Mesothelial cell of epicardium (in vitro differentiated cells): ENCODE data around the gene AGER. TPM values are rescaled to one million over a fixed set of nuclear protein-coding genes. Genes with fewer than 3 reads are reported as not detected.

ENCODE experiments used
- DNase-seq, 2 experiments: peaks; one replicate each; pipeline ENCODE4 v3.0.0; 2021; ENCODE audit warnings: low spot score in 2 of 2; ENCODE audit not compliant: unreplicated experiment in 2 of 2
- H3K27ac Mint-ChIP-seq: 2 replicates; pipeline ENCODE4 v1.8.0; 2021; ENCODE audit warnings: mixed read lengths
- H3K27me3 Mint-ChIP-seq: 2 replicates; pipeline ENCODE4 v1.8.0; 2021; ENCODE audit warnings: low read depth, mixed read lengths
- H3K36me3 Mint-ChIP-seq: 2 replicates; pipeline ENCODE4 v1.8.0; 2021; ENCODE audit warnings: mixed read lengths
- H3K4me1 Mint-ChIP-seq: 2 replicates; pipeline ENCODE4 v1.8.0; 2021; ENCODE audit warnings: mixed read lengths
- H3K4me3 Mint-ChIP-seq: 2 replicates; pipeline ENCODE4 v1.8.0; 2021; ENCODE audit warnings: mild to moderate bottlenecking, moderate library complexity, mixed read lengths
- H3K9me3 Mint-ChIP-seq: 2 replicates; pipeline ENCODE4 v1.8.0; 2021; ENCODE audit warnings: mixed read lengths
- CTCF ChIP-seq: fragments of 200-600 bp; sonication (generic); IDR thresholded peaks from one replicate; pipeline ENCODE4 v1.5.0; 2021; ENCODE audit warnings: antibody characterized with exemption; ENCODE audit not compliant: unreplicated experiment
- total RNA-seq: library from RNA; stranded (reverse); gene quantifications from 3 replicates; pipeline ENCODE4 v1.2.1, GENCODE V29; 2021

Gene AGER
- total RNA-seq, 1 donor from 2014 or later: 28.1 TPM

- Mint-ChIP-seq H3K27ac (no peak overlapping the region), H3K36me3 (peaks cover 21% of the 10 kb centered on the region), H3K4me1 (peaks cover 46% of the 10 kb centered on the region)
These were observed 2.0 kb downstream of the AGER start for GRCh38 chr6:32181915-32182529.

GRCh38 chr6:32181148-32181702 lies 2.8 kb downstream of the AGER start:
- Mint-ChIP-seq H3K36me3 (peaks cover 15% of the 10 kb centered on the region), H3K4me3 (no peak overlapping the region), H3K27ac (peak overlapping the region; percentile 15), H3K27me3 (no peaks in the 10 kb centered on the region), H3K9me3 (no peaks in the 10 kb centered on the region), H3K4me1 (peaks cover 48% of the 10 kb centered on the region)
- TF ChIP-seq CTCF: no peak
- no peak for DNase-seq

More at GRCh38 chr6:32181915-32182529, 2.0 kb downstream of the AGER start:
- no peak for TF ChIP-seq CTCF
- Mint-ChIP-seq H3K4me3 (no peak overlapping the region), H3K27me3 (no peaks in the 10 kb centered on the region), H3K9me3 (no peaks in the 10 kb centered on the region)
- no peak for DNase-seq

GRCh38 chr6:32179766-32180405 lies 4.2 kb downstream of the AGER start:
- DNase-seq: no peak
- Mint-ChIP-seq H3K4me3 (peak overlapping the region; percentile 92), H3K27ac (no peak overlapping the region), H3K27me3 (no peaks in the 10 kb centered on the region), H3K4me1 (peaks cover 45% of the 10 kb centered on the region), H3K9me3 (no peaks in the 10 kb centered on the region), H3K36me3 (peaks cover 11% of the 10 kb centered on the region)
- TF ChIP-seq CTCF: no peak

- peaks cover 47% of the 10 kb centered on the region for H3K4me1 Mint-ChIP-seq
- peak overlapping the region; percentile 92 for H3K4me3 Mint-ChIP-seq
- H3K27ac Mint-ChIP-seq: peak overlapping the region; percentile 98
- no peak for TF ChIP-seq CTCF
- peaks cover 11% of the 10 kb centered on the region for H3K36me3 Mint-ChIP-seq
- H3K27me3 Mint-ChIP-seq: no peaks in the 10 kb centered on the region
- DNase-seq: no peak
- H3K9me3 Mint-ChIP-seq: no peaks in the 10 kb centered on the region
These were observed 5.3 kb downstream of the AGER start for GRCh38 chr6:32178547-32179440.

- Mint-ChIP-seq H3K27ac (peak within 1 kb of the TSS; percentile 98), H3K36me3 (peaks cover 11% of the 10 kb centered on the region), H3K9me3 (no peaks in the 10 kb centered on the region), H3K4me1 (peaks cover 54% of the 10 kb centered on the region), H3K4me3 (peak within 1 kb of the TSS; percentile 92), H3K27me3 (no peaks in the 10 kb centered on the region)
- TF ChIP-seq CTCF: no peak
- peak; percentile 85 to 87 for DNase-seq
These were observed 6.1 kb downstream of the AGER start, which contains the start of gene RNF5 for GRCh38 chr6:32177788-32178546. Gene RNF5, plus strand, starts transcription at chr6:32178405. Its CDS starts 107 bp downstream, at chr6:32178512.
